Type B pancreatic cell (in vitro differentiated cells): ENCODE results near the gene LARP4. TPM values are rescaled to one million over a fixed set of nuclear protein-coding genes. Genes with fewer than 3 reads are reported as not detected.
A peak's percentile ranks its signal among the peaks of the same experiment; 100 is the strongest.

Experiments
- DNase-seq: peaks from one replicate; pipeline ENCODE4 v3.0.0; 2021; ENCODE audit warnings: mixed read lengths; ENCODE audit not compliant: unreplicated experiment; ENCODE audit errors: extremely low spot score
- H3K27ac Mint-ChIP-seq: 2 replicates; pipeline ENCODE4 v1.8.0; 2021; ENCODE audit warnings: mild to moderate bottlenecking, mixed read lengths
- H3K27me3 Mint-ChIP-seq: 2 replicates; pipeline ENCODE4 v1.8.0; 2021; ENCODE audit warnings: mixed read lengths
- H3K36me3 Mint-ChIP-seq: 2 replicates; pipeline ENCODE4 v1.8.0; 2021; ENCODE audit warnings: mixed read lengths
- H3K4me1 Mint-ChIP-seq: one replicate; pipeline ENCODE4 v1.8.0; 2021; ENCODE audit warnings: mixed read lengths; ENCODE audit not compliant: unreplicated experiment
- H3K4me3 Mint-ChIP-seq: 2 replicates; pipeline ENCODE4 v1.8.0; 2021; ENCODE audit warnings: mild to moderate bottlenecking, mixed read lengths
- H3K9me3 Mint-ChIP-seq: 2 replicates; pipeline ENCODE4 v1.8.0; 2021; ENCODE audit warnings: mixed read lengths
- CTCF ChIP-seq: fragments of 200-600 bp; sonication (generic); conservative IDR thresholded peaks from 2 replicates; pipeline ENCODE4 v1.5.0; 2021; ENCODE audit warnings: antibody characterized with exemption, mild to moderate bottlenecking
- total RNA-seq: library from RNA; stranded (reverse); gene quantifications from 2 replicates; pipeline ENCODE4 v1.2.1, GENCODE V29; 2021; ENCODE audit warnings: low replicate concordance

The LARP4 gene
- total RNA-seq, 1 donor from 2014 or later: 55.3 TPM

- Mint-ChIP-seq H3K4me1 (peaks cover 24% of the 10 kb centered on the region), H3K27ac (peak overlapping the region; percentile 6), H3K27me3 (no peaks in the 10 kb centered on the region), H3K36me3 (peaks cover 5% of the 10 kb centered on the region), H3K4me3 (no peak overlapping the region), H3K9me3 (no peaks in the 10 kb centered on the region)
- no peak for DNase-seq
- TF ChIP-seq CTCF: no peak
Measured at GRCh38 chr12:50514526-50515276, 114.0 kb downstream of the LARP4 start.

- Mint-ChIP-seq H3K9me3 (no peaks in the 10 kb centered on the region), H3K27ac (no peak overlapping the region), H3K36me3 (peaks cover 5% of the 10 kb centered on the region), H3K4me1 (peaks cover 21% of the 10 kb centered on the region), H3K27me3 (no peaks in the 10 kb centered on the region), H3K4me3 (no peak overlapping the region)
- no peak for DNase-seq
- TF ChIP-seq CTCF: no peak
Measured at GRCh38 chr12:50515587-50515986, 114.9 kb downstream of the LARP4 start.

GRCh38 chr12:50517421-50518048, 116.8 kb downstream of the LARP4 start:
- Mint-ChIP-seq H3K27ac (no peak overlapping the region), H3K4me1 (peaks cover 24% of the 10 kb centered on the region), H3K36me3 (peaks cover 8% of the 10 kb centered on the region), H3K27me3 (no peaks in the 10 kb centered on the region), H3K4me3 (no peak overlapping the region), H3K9me3 (peaks cover 2% of the 10 kb centered on the region)
- no peak for TF ChIP-seq CTCF
- no peak for DNase-seq

GRCh38 chr12:50518090-50518489, 117.4 kb downstream of the LARP4 start:
- H3K4me3 Mint-ChIP-seq: no peak overlapping the region
- peaks cover 11% of the 10 kb centered on the region for H3K36me3 Mint-ChIP-seq
- no peak overlapping the region for H3K27ac Mint-ChIP-seq
- no peak for DNase-seq
- TF ChIP-seq CTCF: no peak
- no peaks in the 10 kb centered on the region for H3K27me3 Mint-ChIP-seq
- peaks cover 24% of the 10 kb centered on the region for H3K4me1 Mint-ChIP-seq
- H3K9me3 Mint-ChIP-seq: peaks cover 5% of the 10 kb centered on the region

- no peak overlapping the region for H3K4me3 Mint-ChIP-seq
- H3K27me3 Mint-ChIP-seq: no peaks in the 10 kb centered on the region
- no peak for DNase-seq
- TF ChIP-seq CTCF: no peak
- H3K27ac Mint-ChIP-seq: no peak overlapping the region
- H3K9me3 Mint-ChIP-seq: peaks cover 5% of the 10 kb centered on the region
- peaks cover 13% of the 10 kb centered on the region for H3K36me3 Mint-ChIP-seq
- H3K4me1 Mint-ChIP-seq: peaks cover 22% of the 10 kb centered on the region
Measured at GRCh38 chr12:50519353-50519752, 118.7 kb downstream of the LARP4 start.
